SK-N-SH treated with all-trans-retinoic acid at 6 μM for 48 hours (cell line): ENCODE measurements around the gene CDX2.

Source experiments
- ATAC-seq: fragments of 200-7000 bp; cut with Tn5 transposase; 3 replicates; pipeline ENCODE4 v1.9.1; 2020; ENCODE audit warnings: mild to moderate bottlenecking, moderate library complexity
- ARNTL ChIP-seq: fragments of 450-650 bp; formaldehyde crosslinking; IDR thresholded peaks from 2 replicates; pipeline ENCODE4 v1.5.0; 2020; ENCODE audit warnings: low read depth, mild to moderate bottlenecking, moderate library complexity, borderline replicate concordance
- BACH2 ChIP-seq: fragments of 250-450 bp; sonication (Bioruptor Pico); IDR thresholded peaks from 2 replicates; pipeline ENCODE4 v1.9.0; 2021; ENCODE audit warnings: mild to moderate bottlenecking, borderline replicate concordance
- CSDC2 ChIP-seq: fragments of 250-450 bp; sonication (Bioruptor Pico); IDR thresholded peaks from 2 replicates; pipeline ENCODE4 v1.5.0; 2020; ENCODE audit warnings: mild to moderate bottlenecking, moderate library complexity
- ESRRG ChIP-seq: fragments of 250-450 bp; sonication (Bioruptor Pico); IDR thresholded peaks from 2 replicates; pipeline ENCODE4 v1.6.1; 2021; ENCODE audit warnings: mild to moderate bottlenecking
- ISL1 ChIP-seq: fragments of 250-450 bp; sonication (Bioruptor Pico); IDR thresholded peaks from 2 replicates; pipeline ENCODE4 v2.1.2; 2022; ENCODE audit warnings: mild to moderate bottlenecking, moderate library complexity
- OSR1 ChIP-seq: fragments of 250-450 bp; sonication (Bioruptor Pico); IDR thresholded peaks from 2 replicates; pipeline ENCODE4 v1.8.0; 2022; ENCODE audit warnings: moderate library complexity, mild to moderate bottlenecking, inconsistent platforms
- POU6F1 ChIP-seq: fragments of 250-450 bp; sonication (Bioruptor Pico); IDR thresholded peaks from 2 replicates; pipeline ENCODE4 v1.8.0; 2021; ENCODE audit warnings: low read depth, mild to moderate bottlenecking, moderate library complexity, borderline replicate concordance
- PPARA ChIP-seq: fragments of 250-450 bp; sonication (Bioruptor Pico); IDR thresholded peaks from 2 replicates; pipeline ENCODE4 v1.5.0; 2020; ENCODE audit warnings: mild to moderate bottlenecking, borderline replicate concordance
- TCF4 ChIP-seq: fragments of 250-450 bp; sonication (Bioruptor Pico); IDR thresholded peaks from 2 replicates; pipeline ENCODE4 v1.8.0; 2021; ENCODE audit warnings: mild to moderate bottlenecking, moderate library complexity, borderline replicate concordance
- TOX ChIP-seq: fragments of 250-450 bp; sonication (Bioruptor Pico); IDR thresholded peaks from 2 replicates; pipeline ENCODE4 v1.8.0; 2021; ENCODE audit warnings: mild to moderate bottlenecking, moderate library complexity, borderline replicate concordance
- ZC3H10 ChIP-seq: fragments of 250-450 bp; sonication (Bioruptor Pico); IDR thresholded peaks from 2 replicates; pipeline ENCODE4 v1.5.1; 2021; ENCODE audit warnings: mild to moderate bottlenecking, moderate library complexity
- ZFP3 ChIP-seq: fragments of 250-450 bp; sonication (Bioruptor Pico); IDR thresholded peaks from 2 replicates; pipeline ENCODE4 v1.5.0; 2020; ENCODE audit warnings: mild to moderate bottlenecking, moderate library complexity
- ZNF70 ChIP-seq: fragments of 450-650 bp; formaldehyde crosslinking; IDR thresholded peaks from 2 replicates; pipeline ENCODE4 v1.5.0; 2020; ENCODE audit warnings: mild to moderate bottlenecking, moderate library complexity
- ZNF8 ChIP-seq: fragments of 450-650 bp; formaldehyde crosslinking; IDR thresholded peaks from 2 replicates; pipeline ENCODE4 v1.5.0; 2020; ENCODE audit warnings: mild to moderate bottlenecking, moderate library complexity
- TF ChIP-seq, protein P1 (sequence below): fragments of 250-450 bp; sonication (Bioruptor Pico); IDR thresholded peaks from 2 replicates; pipeline ENCODE4 v1.8.0; 2020; ENCODE audit warnings: mild to moderate bottlenecking, moderate library complexity, borderline replicate concordance
- TF ChIP-seq, protein P2 (sequence below): fragments of 250-450 bp; sonication (Bioruptor Pico); IDR thresholded peaks from 2 replicates; pipeline ENCODE4 v1.5.0; 2020; ENCODE audit warnings: mild to moderate bottlenecking, moderate library complexity
- TF ChIP-seq, protein P3 (sequence below): fragments of 250-450 bp; sonication (Bioruptor Pico); IDR thresholded peaks from 2 replicates; pipeline ENCODE4 v1.5.1; 2020; ENCODE audit warnings: low read depth, mild to moderate bottlenecking, moderate library complexity

CDX2 gene

GRCh38 chr13:27959976-27960361, 9.1 kb downstream of the CDX2 start:
- ATAC-seq: no peak
- TF ChIP-seq ZNF70 (no peak), BACH2 (CRISPR knock-in tag) (no peak), ARNTL (no peak), ZNF8 (CRISPR knock-in tag) (no peak), OSR1 (no peak), CSDC2 (CRISPR knock-in tag) (no peak), TOX (no peak), ESRRG (CRISPR knock-in tag) (no peak), ZC3H10 (CRISPR knock-in tag) (no peak), ZFP3 (CRISPR knock-in tag) (no peak)
- TF ChIP-seq, protein P1, sequence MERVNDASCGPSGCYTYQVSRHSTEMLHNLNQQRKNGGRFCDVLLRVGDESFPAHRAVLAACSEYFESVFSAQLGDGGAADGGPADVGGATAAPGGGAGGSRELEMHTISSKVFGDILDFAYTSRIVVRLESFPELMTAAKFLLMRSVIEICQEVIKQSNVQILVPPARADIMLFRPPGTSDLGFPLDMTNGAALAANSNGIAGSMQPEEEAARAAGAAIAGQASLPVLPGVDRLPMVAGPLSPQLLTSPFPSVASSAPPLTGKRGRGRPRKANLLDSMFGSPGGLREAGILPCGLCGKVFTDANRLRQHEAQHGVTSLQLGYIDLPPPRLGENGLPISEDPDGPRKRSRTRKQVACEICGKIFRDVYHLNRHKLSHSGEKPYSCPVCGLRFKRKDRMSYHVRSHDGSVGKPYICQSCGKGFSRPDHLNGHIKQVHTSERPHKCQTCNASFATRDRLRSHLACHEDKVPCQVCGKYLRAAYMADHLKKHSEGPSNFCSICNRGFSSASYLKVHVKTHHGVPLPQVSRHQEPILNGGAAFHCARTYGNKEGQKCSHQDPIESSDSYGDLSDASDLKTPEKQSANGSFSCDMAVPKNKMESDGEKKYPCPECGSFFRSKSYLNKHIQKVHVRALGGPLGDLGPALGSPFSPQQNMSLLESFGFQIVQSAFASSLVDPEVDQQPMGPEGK (CRISPR knock-in tag): no peak

DNA sequence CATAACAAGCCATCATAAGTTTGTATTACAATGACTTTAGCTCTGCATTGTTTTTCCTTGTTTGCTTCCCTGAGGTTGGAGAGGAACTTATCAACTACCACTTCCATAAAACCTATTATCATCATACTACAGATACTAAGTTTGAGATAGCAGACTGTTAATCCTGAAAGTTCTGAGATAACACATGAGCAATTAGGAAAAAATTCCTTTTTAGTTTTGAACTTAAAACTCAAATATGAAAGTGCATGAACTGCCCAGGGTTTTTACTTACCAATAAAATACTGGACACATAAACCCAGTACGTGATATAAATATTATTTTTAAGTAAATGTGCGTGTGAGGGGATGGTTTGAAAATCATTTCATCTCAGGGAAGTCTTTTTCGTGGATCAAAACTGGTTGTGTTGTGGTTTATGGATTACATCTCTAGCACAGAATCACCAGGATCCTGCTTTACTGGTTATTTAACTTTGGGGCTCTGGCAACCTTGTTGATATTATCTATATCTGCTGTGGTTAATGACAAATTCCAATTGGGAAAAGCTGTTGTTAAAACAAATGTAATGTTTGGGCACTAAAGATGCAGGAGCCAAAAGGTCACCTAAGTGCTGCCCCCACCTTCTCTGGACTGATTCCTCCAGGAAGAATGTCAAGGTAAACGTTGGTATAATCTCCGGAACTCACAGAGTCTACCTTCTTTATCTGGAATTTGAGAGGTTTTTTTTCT, 12.4 kb downstream of the CDX2 start:
- ATAC-seq: no peak

More for the DNA sequence above, 12.4 kb downstream of the CDX2 start:
- TF ChIP-seq TCF4 (CRISPR knock-in tag) (no peak), ZFP3 (CRISPR knock-in tag) (no peak), ARNTL (no peak), OSR1 (no peak), PPARA (CRISPR knock-in tag) (no peak), POU6F1 (CRISPR knock-in tag) (no peak), ZC3H10 (CRISPR knock-in tag) (no peak), ISL1 (CRISPR knock-in tag) (no peak), ZNF8 (CRISPR knock-in tag) (no peak), TOX (no peak), ZNF70 (no peak)
- TF ChIP-seq, protein P1 (CRISPR knock-in tag): no peak
- TF ChIP-seq, protein P2, sequence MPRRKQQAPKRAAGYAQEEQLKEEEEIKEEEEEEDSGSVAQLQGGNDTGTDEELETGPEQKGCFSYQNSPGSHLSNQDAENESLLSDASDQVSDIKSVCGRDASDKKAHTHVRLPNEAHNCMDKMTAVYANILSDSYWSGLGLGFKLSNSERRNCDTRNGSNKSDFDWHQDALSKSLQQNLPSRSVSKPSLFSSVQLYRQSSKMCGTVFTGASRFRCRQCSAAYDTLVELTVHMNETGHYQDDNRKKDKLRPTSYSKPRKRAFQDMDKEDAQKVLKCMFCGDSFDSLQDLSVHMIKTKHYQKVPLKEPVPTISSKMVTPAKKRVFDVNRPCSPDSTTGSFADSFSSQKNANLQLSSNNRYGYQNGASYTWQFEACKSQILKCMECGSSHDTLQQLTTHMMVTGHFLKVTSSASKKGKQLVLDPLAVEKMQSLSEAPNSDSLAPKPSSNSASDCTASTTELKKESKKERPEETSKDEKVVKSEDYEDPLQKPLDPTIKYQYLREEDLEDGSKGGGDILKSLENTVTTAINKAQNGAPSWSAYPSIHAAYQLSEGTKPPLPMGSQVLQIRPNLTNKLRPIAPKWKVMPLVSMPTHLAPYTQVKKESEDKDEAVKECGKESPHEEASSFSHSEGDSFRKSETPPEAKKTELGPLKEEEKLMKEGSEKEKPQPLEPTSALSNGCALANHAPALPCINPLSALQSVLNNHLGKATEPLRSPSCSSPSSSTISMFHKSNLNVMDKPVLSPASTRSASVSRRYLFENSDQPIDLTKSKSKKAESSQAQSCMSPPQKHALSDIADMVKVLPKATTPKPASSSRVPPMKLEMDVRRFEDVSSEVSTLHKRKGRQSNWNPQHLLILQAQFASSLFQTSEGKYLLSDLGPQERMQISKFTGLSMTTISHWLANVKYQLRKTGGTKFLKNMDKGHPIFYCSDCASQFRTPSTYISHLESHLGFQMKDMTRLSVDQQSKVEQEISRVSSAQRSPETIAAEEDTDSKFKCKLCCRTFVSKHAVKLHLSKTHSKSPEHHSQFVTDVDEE: no peak
- TF ChIP-seq, protein P3, sequence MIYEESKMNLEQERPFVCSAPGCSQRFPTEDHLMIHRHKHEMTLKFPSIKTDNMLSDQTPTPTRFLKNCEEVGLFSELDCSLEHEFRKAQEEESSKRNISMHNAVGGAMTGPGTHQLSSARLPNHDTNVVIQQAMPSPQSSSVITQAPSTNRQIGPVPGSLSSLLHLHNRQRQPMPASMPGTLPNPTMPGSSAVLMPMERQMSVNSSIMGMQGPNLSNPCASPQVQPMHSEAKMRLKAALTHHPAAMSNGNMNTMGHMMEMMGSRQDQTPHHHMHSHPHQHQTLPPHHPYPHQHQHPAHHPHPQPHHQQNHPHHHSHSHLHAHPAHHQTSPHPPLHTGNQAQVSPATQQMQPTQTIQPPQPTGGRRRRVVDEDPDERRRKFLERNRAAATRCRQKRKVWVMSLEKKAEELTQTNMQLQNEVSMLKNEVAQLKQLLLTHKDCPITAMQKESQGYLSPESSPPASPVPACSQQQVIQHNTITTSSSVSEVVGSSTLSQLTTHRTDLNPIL: no peak
